HCT116 (cell line): ENCODE data around the gene NCR1. TPM values are rescaled to one million over a fixed set of nuclear protein-coding genes. Genes with fewer than 3 reads are reported as not detected.

Experiments used
- ATAC-seq: fragments of 200-7000 bp; cut with Tn5 transposase; 2 replicates; pipeline ENCODE4 v1.9.1; 2020; ENCODE audit warnings: mild to moderate bottlenecking, moderate library complexity
- BruUV-seq: library from RNA; stranded (reverse); fragments of 400-500 nt; replicated peaks from 2 replicates; lab custom pipeline; 2021; lab: Mats Ljungman, UMichigan
- CTCF ChIA-PET: fragments of 300-600 bp; sonication (Branson Sonifier 250); formaldehyde crosslinking; loops from one replicate; lab custom pipeline; 2021; ENCODE audit warnings: antibody characterized with exemption; lab: Charles Lee
- POLR2A ChIA-PET: fragments of 300-600, 350-600 bp; sonication (Branson Sonifier 250); formaldehyde crosslinking; loops from one replicate; lab custom pipeline; 2021; ENCODE audit warnings: antibody characterized with exemption; lab: Charles Lee
- RAD21 ChIA-PET, 2 experiments: fragments of 300-600 bp; sonication (Branson Sonifier 250); formaldehyde crosslinking; loops; one replicate each; lab custom pipeline; 2023; ENCODE audit warnings: low total read pairs in 2 of 2; ENCODE audit not compliant: uncharacterized antibody in 2 of 2, unreplicated experiment in 2 of 2, low non-redundant PET in 1 of 2; lab: Charles Lee
- DNase-seq: peaks from one replicate; pipeline ENCODE4 v3.0.0-alpha.2; 2010; ENCODE audit warnings: low read depth, low spot score
- H2AFZ ChIP-seq: fragments of 200-600 bp; shearing (Covaris generic), sonication (generic); 2 replicates; pipeline ENCODE4 v1.6.1; 2017; ENCODE audit warnings: low read depth, mixed run types, mixed read lengths, antibody characterized with exemption, low read length; ENCODE audit not compliant: poor library complexity, severe bottlenecking
- H3K27ac ChIP-seq: 2 replicates; pipeline ENCODE4 v1.5.1; 2012; ENCODE audit warnings: low read depth, low read length
- H3K27me3 ChIP-seq: fragments of 200-600 bp; sonication (generic); 2 replicates; pipeline ENCODE4 v1.6.1; 2016; ENCODE audit warnings: mixed run types, low read length, mixed read lengths; ENCODE audit not compliant: insufficient read depth
- H3K36me3 ChIP-seq, 2 experiments: fragments of 200-500 bp in 1 of 2; fragments of 200-600 bp in 1 of 2; sonication (Bioruptor generic) in 1 of 2; sonication (generic) in 1 of 2; 2 replicates each; pipeline versions ENCODE4 v1.5.1 to v1.6.1; 2014 to 2016; ENCODE audit warnings: low read length in 2 of 2, inconsistent platforms in 1 of 2, mixed read lengths in 1 of 2, mixed run types in 1 of 2; ENCODE audit not compliant: insufficient read depth in 2 of 2, control insufficient read depth in 1 of 2
- H3K4me1 ChIP-seq, 2 experiments: fragments of 200-600 bp in 1 of 2; sonication (generic) in 1 of 2; 2 replicates each; pipeline versions ENCODE4 v1.5.1 to v1.6.1; 2012 to 2017; ENCODE audit warnings: low read length in 2 of 2, inconsistent platforms in 1 of 2, mild to moderate bottlenecking in 1 of 2, mixed read lengths in 1 of 2, mixed run types in 1 of 2, moderate library complexity in 1 of 2; ENCODE audit not compliant: insufficient read depth in 2 of 2, control insufficient read depth in 1 of 2
- H3K4me2 ChIP-seq: fragments of 200-600 bp; sonication (generic); 2 replicates; pipeline ENCODE4 v1.6.1; 2017; ENCODE audit warnings: mixed run types, low read length, mixed read lengths
- H3K4me3 ChIP-seq, 2 experiments: fragments of 200-600 bp in 1 of 2; sonication (generic) in 1 of 2; replicated peaks in 1 of 2; 2 replicates each; pipeline ENCODE4 v1.5.1; 2011 to 2016; ENCODE audit warnings: low read length in 2 of 2, control low read depth in 1 of 2, low read depth in 1 of 2, mild to moderate bottlenecking in 1 of 2, mixed read lengths in 1 of 2, mixed run types in 1 of 2
- H3K79me2 ChIP-seq: fragments of 200-600 bp; sonication (generic); 2 replicates; pipeline ENCODE4 v1.6.1; 2017; ENCODE audit warnings: mild to moderate bottlenecking, mixed run types, low read length, moderate library complexity, mixed read lengths; ENCODE audit not compliant: insufficient read depth
- H3K9ac ChIP-seq: fragments of 200-600 bp; sonication (generic); 2 replicates; pipeline ENCODE4 v1.6.1; 2016; ENCODE audit warnings: low read length, mixed read lengths
- H3K9me2 ChIP-seq: fragments of 200-600 bp; sonication (generic), shearing (Covaris generic); 2 replicates; pipeline ENCODE4 v1.6.1; 2017; ENCODE audit warnings: mixed run types, mild to moderate bottlenecking, moderate library complexity; ENCODE audit not compliant: insufficient read depth
- H3K9me3 ChIP-seq, 2 experiments: fragments of 200-500 bp in 1 of 2; fragments of 200-600 bp in 1 of 2; sonication (Bioruptor generic) in 1 of 2; sonication (generic) in 1 of 2; 2 replicates each; pipeline ENCODE4 v1.6.1; 2014 to 2017; ENCODE audit warnings: low read length in 2 of 2, mixed read lengths in 2 of 2, inconsistent platforms in 1 of 2, low read depth in 1 of 2, mild to moderate bottlenecking in 1 of 2, mixed run types in 1 of 2, moderate library complexity in 1 of 2; ENCODE audit not compliant: control insufficient read depth in 1 of 2, insufficient read depth in 1 of 2
- H4K20me1 ChIP-seq: fragments of 200-600 bp; sonication (generic), shearing (Covaris generic); 2 replicates; pipeline ENCODE4 v1.6.1; 2017; ENCODE audit warnings: mixed run types, mild to moderate bottlenecking, moderate library complexity; ENCODE audit not compliant: insufficient read depth
- CTCF ChIP-seq, 3 experiments: fragments of 200-600 bp in 1 of 3; sonication (generic) in 1 of 3; IDR thresholded peaks in 2 of 3; conservative IDR thresholded peaks in 1 of 3; 2 replicates each; pipeline ENCODE4 v1.5.1; 2012 to 2017; ENCODE audit warnings: low read depth in 2 of 3, low read length in 2 of 3, antibody characterized with exemption in 1 of 3, borderline replicate concordance in 1 of 3, control low read depth in 1 of 3, mild to moderate bottlenecking in 1 of 3, mixed read lengths in 1 of 3, mixed run types in 1 of 3, moderate library complexity in 1 of 3; ENCODE audit not compliant: insufficient read depth in 1 of 3
- EGR1 ChIP-seq: IDR thresholded peaks from 2 replicates; pipeline ENCODE4 v1.6.1; 2012; ENCODE audit warnings: low read depth
- ELF1 ChIP-seq: IDR thresholded peaks from 2 replicates; pipeline ENCODE4 v1.6.1; 2012; ENCODE audit warnings: low read depth, borderline replicate concordance
- EZH2phosphoT487 ChIP-seq: fragments of 200-600 bp; IDR thresholded peaks from 2 replicates; pipeline ENCODE4 v1.6.1; 2018; ENCODE audit warnings: antibody characterized with exemption, borderline replicate concordance
- POLR2AphosphoS5 ChIP-seq: IDR thresholded peaks from 2 replicates; pipeline ENCODE4 v1.6.1; 2011; ENCODE audit warnings: mild to moderate bottlenecking, low read depth, low read length, moderate library complexity
- RAD21 ChIP-seq: IDR thresholded peaks from 2 replicates; pipeline ENCODE4 v1.6.1; 2012; ENCODE audit warnings: low read depth, mild to moderate bottlenecking
- SRF ChIP-seq: IDR thresholded peaks from 2 replicates; pipeline ENCODE4 v1.6.1; 2012; ENCODE audit warnings: low read depth
- TCF7L2 ChIP-seq: IDR thresholded peaks from 2 replicates; pipeline ENCODE4 v1.7.0; 2011; ENCODE audit warnings: borderline replicate concordance, inconsistent platforms; ENCODE audit not compliant: insufficient read depth, insufficient read length; ENCODE audit errors: extremely low read depth
- YY1 ChIP-seq: IDR thresholded peaks from 2 replicates; pipeline ENCODE4 v1.6.1; 2011; ENCODE audit warnings: low read length, low read depth, moderate library complexity, mild to moderate bottlenecking; ENCODE audit not compliant: insufficient replicate concordance; ENCODE audit errors: extremely low read depth
- ZFX ChIP-seq: fragments of 450-650 bp; IDR thresholded peaks from 2 replicates; pipeline ENCODE4 v1.6.1; 2017
- ZNF274 ChIP-seq: fragments of 200-500 bp; sonication (Bioruptor generic); IDR thresholded peaks from 2 replicates; pipeline ENCODE4 v1.6.1; 2014; ENCODE audit warnings: mild to moderate bottlenecking, low read depth, low read length, inconsistent platforms
- intact Hi-C: fragments of 100-400 bp; cut with micrococcal nuclease; formaldehyde crosslinking; loops from 2 replicates; pipeline ENCODE4 v1.10.0; 2022
- total RNA-seq: library from RNA; stranded (reverse); gene quantifications from one replicate; pipeline ENCODE4 v1.2.1, GENCODE V29; 2021; ENCODE audit not compliant: unreplicated experiment
- TF ChIP-seq, protein P1 (sequence below): IDR thresholded peaks from 2 replicates; pipeline ENCODE4 v1.6.1; 2012
- TF ChIP-seq, protein P2 (sequence below): IDR thresholded peaks from 2 replicates; pipeline ENCODE4 v1.6.1; 2012

Gene NCR1
- total RNA-seq, 1 experiment from 2014 or later: not detected

DNA sequence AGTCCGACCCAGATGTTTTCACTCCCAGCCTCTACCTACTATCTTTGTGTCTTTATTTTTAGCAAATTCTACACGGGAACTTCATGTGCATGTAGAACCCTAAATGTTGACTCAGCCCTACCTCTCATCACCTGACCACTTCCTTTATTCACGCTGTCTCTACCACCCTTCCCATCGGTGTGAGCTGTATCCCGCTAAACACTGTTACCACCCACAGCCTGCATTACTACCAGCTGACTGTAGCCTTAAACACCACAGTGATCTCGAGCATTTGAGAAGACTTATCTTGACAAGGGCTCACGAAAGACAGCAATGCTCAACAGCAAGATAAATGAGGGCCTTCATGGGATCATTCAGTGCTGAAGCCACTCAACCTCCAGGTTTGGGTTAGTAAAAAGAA, 15.1 kb downstream of the NCR1 start:
- H2AFZ ChIP-seq: no peak overlapping the region
- no peak overlapping the region for H3K4me2 ChIP-seq
- no peaks in the 10 kb centered on the region for H3K9me2 ChIP-seq
- BruUV-seq: no TSS peak
- H3K79me2 ChIP-seq: no peaks in the 10 kb centered on the region
- POLR2A ChIA-PET: no interaction called here
- no peaks in the 10 kb centered on the region for H3K27me3 ChIP-seq
- TF ChIP-seq ELF1 (no peak), ZFX (no peak), TCF7L2 (no peak), SRF (no peak), EZH2phosphoT487 (no peak), CTCF (IDR thresholded peaks at IDR 0.05 in 2 of 3, conservative IDR thresholded peaks at IDR 0.05 in 1 of 3; ENCODE audit: borderline replicate concordance in 1 of 3, insufficient read depth in 1 of 3, low read depth in 2 of 3, low read length in 2 of 3) (no peak), EGR1 (no peak)
- TF ChIP-seq, protein P1, sequence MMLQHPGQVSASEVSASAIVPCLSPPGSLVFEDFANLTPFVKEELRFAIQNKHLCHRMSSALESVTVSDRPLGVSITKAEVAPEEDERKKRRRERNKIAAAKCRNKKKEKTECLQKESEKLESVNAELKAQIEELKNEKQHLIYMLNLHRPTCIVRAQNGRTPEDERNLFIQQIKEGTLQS: no peak
- no peak overlapping the region for H3K27ac ChIP-seq
- no peaks in the 10 kb centered on the region for H3K36me3 ChIP-seq
- H3K4me1 ChIP-seq: no peaks in the 10 kb centered on the region
- no peak overlapping the region for H3K4me3 ChIP-seq
- RAD21 ChIA-PET: no interaction called here
- H3K9ac ChIP-seq: no peak overlapping the region
- intact Hi-C loops: no loop called here
- CTCF ChIA-PET: interaction anchor here (1.7 kb wide), 1 partner anchor 40 kb away, joined by 6 read pairs; no protein-coding TSS in a partner anchor
- H3K9me3 ChIP-seq: no peaks in the 10 kb centered on the region
- DNase-seq (no peak), ATAC-seq (no peak)
- H4K20me1 ChIP-seq: no peaks in the 10 kb centered on the region

GRCh38 chr19:54923276-54923675, 17.3 kb downstream of the NCR1 start:
- intact Hi-C loops: no loop called here
- Histone ChIP-seq H2AFZ (no peak overlapping the region), H3K4me3 (no peak overlapping the region), H3K9ac (no peak overlapping the region), H3K4me2 (no peak overlapping the region), H3K9me2 (no peaks in the 10 kb centered on the region), H3K27me3 (no peaks in the 10 kb centered on the region), H3K9me3 (no peaks in the 10 kb centered on the region; a peak in 1 of 4 replicates), H3K36me3 (no peaks in the 10 kb centered on the region), H3K79me2 (no peaks in the 10 kb centered on the region), H4K20me1 (no peaks in the 10 kb centered on the region), H3K4me1 (no peaks in the 10 kb centered on the region), H3K27ac (no peak overlapping the region)
- no TSS peak for BruUV-seq
- CTCF ChIA-PET: no interaction called here
- TF ChIP-seq, protein P1: no peak
- no peak for TF ChIP-seq ZNF274
- no peak for TF ChIP-seq TCF7L2
- TF ChIP-seq ELF1: no peak
- TF ChIP-seq POLR2AphosphoS5: no peak
- TF ChIP-seq EZH2phosphoT487: no peak
- TF ChIP-seq SRF: no peak
- TF ChIP-seq RAD21: no peak
- no peak for TF ChIP-seq ZFX
- TF ChIP-seq, protein P2, sequence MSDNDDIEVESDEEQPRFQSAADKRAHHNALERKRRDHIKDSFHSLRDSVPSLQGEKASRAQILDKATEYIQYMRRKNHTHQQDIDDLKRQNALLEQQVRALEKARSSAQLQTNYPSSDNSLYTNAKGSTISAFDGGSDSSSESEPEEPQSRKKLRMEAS: no peak
- no peak for TF ChIP-seq YY1
- DNase-seq: no peak
- POLR2A ChIA-PET: no interaction called here
- RAD21 ChIA-PET: no interaction called here
- ATAC-seq: no peak
